Upper lobe of right lung (tissue), 1 donor: ENCODE data around the gene DGKQ. TPM values are rescaled to one million over a fixed set of nuclear protein-coding genes. Genes with fewer than 3 reads are reported as not detected.

Experiments
- ATAC-seq: fragments of 200-7000 bp; cut with Tn5 transposase; one replicate; pipeline ENCODE4 v1.9.1; 2020; ENCODE audit warnings: mild to moderate bottlenecking, moderate library complexity
- DNase-seq: peaks from one replicate; pipeline ENCODE4 v3.0.0-alpha.2; 2020
- H3K27ac ChIP-seq: fragments of 200-600 bp; one replicate; pipeline ENCODE4 v1.8.0; 2022
- H3K27me3 ChIP-seq: fragments of 200-600 bp; one replicate; pipeline ENCODE4 v1.8.0; 2022; ENCODE audit warnings: mild to moderate bottlenecking
- H3K36me3 ChIP-seq: fragments of 200-600 bp; one replicate; pipeline ENCODE4 v1.8.0; 2022
- H3K4me1 ChIP-seq: fragments of 200-600 bp; one replicate; pipeline ENCODE4 v1.8.0; 2022
- H3K4me3 ChIP-seq: fragments of 200-600 bp; one replicate; pipeline ENCODE4 v1.8.0; 2022; ENCODE audit warnings: mild to moderate bottlenecking
- H3K9me3 ChIP-seq: fragments of 200-600 bp; one replicate; pipeline ENCODE4 v1.8.0; 2022
- CTCF ChIP-seq: fragments of 200-600 bp; IDR thresholded peaks from one replicate; pipeline ENCODE4 v1.8.0; 2022; ENCODE audit warnings: antibody characterized with exemption
- intact Hi-C: fragments of 100-400 bp; cut with DNase I; formaldehyde crosslinking; loops from one replicate; pipeline ENCODE4 v1.11.0; 2022
- total RNA-seq: library from RNA; stranded (reverse); fragmentation: NEBNext Ultra II Directional; extraction: Animal tissue kit (Norgen Biotek cat#: 25700); gene quantifications from one replicate; pipeline ENCODE4 v1.2.1, GENCODE V29; 2021
- donor health status: DM: no; HTN: yes; CAD: no; lungs with severe emphysema.

The DGKQ gene
- total RNA-seq, 1 donor from 2014 or later = 19.1 TPM

- no peak for TF ChIP-seq CTCF
- H3K4me3 ChIP-seq = no peak overlapping the region
- no peaks in the 10 kb centered on the region for H3K27me3 ChIP-seq
- ATAC-seq (no peak), DNase-seq (peak; percentile 46)
- H3K36me3 ChIP-seq = peaks cover 8% of the 10 kb centered on the region
- no peaks in the 10 kb centered on the region for H3K9me3 ChIP-seq
- intact Hi-C loops = no loop called here
- no peak overlapping the region for H3K27ac ChIP-seq
- no peaks in the 10 kb centered on the region for H3K4me1 ChIP-seq
These were observed 22.2 kb downstream of the DGKQ start for GRCh38 chr4:951186-951585.

- Histone ChIP-seq H3K9me3 (no peaks in the 10 kb centered on the region), H3K36me3 (peaks cover 8% of the 10 kb centered on the region), H3K27me3 (no peaks in the 10 kb centered on the region), H3K4me3 (no peak overlapping the region), H3K27ac (no peak overlapping the region), H3K4me1 (no peaks in the 10 kb centered on the region)
- DNase-seq = peak; percentile 53
- ATAC-seq = no peak
- intact Hi-C loops = no loop called here
- no peak for TF ChIP-seq CTCF
These were observed 23.0 kb downstream of the DGKQ start for GRCh38 chr4:950136-951020.

GRCh38 chr4:949656-950055 lies 23.7 kb downstream of the DGKQ start:
- no peak overlapping the region for H3K27ac ChIP-seq
- no peaks in the 10 kb centered on the region for H3K9me3 ChIP-seq
- peaks cover 8% of the 10 kb centered on the region for H3K36me3 ChIP-seq
- TF ChIP-seq CTCF = no peak
- H3K4me3 ChIP-seq = no peak overlapping the region
- no peak for ATAC-seq
- no peaks in the 10 kb centered on the region for H3K4me1 ChIP-seq
- no peaks in the 10 kb centered on the region for H3K27me3 ChIP-seq
- DNase-seq = peak; percentile 38
- intact Hi-C loops = no loop called here

GRCh38 chr4:948936-949300 lies 24.5 kb downstream of the DGKQ start:
- Histone ChIP-seq H3K36me3 (peaks cover 8% of the 10 kb centered on the region), H3K9me3 (no peaks in the 10 kb centered on the region), H3K27ac (no peak overlapping the region), H3K4me1 (no peaks in the 10 kb centered on the region), H3K27me3 (no peaks in the 10 kb centered on the region), H3K4me3 (no peak overlapping the region)
- DNase-seq = no peak
- no peak for ATAC-seq
- TF ChIP-seq CTCF = no peak
- intact Hi-C loops = no loop called here

- H3K36me3 ChIP-seq = peaks cover 8% of the 10 kb centered on the region
- no peaks in the 10 kb centered on the region for H3K27me3 ChIP-seq
- H3K4me3 ChIP-seq = no peak overlapping the region
- intact Hi-C loops = no loop called here
- no peak overlapping the region for H3K27ac ChIP-seq
- DNase-seq (peak; percentile 60), ATAC-seq (no peak)
- no peak for TF ChIP-seq CTCF
- H3K4me1 ChIP-seq = no peaks in the 10 kb centered on the region
- no peaks in the 10 kb centered on the region for H3K9me3 ChIP-seq
These were observed 25.1 kb downstream of the DGKQ start for GRCh38 chr4:948101-948935.
